ENCODE results near the gene SATB2. TPM values are rescaled to one million over a fixed set of nuclear protein-coding genes. Genes with fewer than 3 reads are reported as not detected.

Gene SATB2
- total RNA-seq, 1 donor from 2014 or later = 0.67 TPM

DNA sequence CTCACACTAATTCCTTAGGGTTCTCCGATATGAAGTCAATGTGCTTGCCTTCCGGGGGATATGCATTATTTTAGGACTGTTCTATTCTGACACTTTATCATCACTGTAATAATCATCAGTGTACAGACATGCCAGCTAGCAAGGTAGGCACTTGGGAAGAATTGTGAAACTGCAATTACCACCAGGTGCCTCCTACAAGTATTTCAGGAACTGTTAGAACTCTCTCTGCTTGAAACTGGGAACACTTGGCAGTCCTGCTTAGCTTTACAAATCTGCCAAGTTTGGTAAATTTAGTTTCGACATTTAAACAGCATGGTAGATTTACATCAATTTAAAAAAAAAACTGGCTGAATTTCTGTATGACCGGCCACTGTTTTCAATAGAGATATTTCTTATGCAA lies 128.7 kb downstream of the SATB2 start:
- no peaks in the 10 kb centered on the region for H3K36me3 Mint-ChIP-seq (ENCODE audit: low read depth)
- H3K4me3 Mint-ChIP-seq = no peak overlapping the region
- TF ChIP-seq, protein P1, sequence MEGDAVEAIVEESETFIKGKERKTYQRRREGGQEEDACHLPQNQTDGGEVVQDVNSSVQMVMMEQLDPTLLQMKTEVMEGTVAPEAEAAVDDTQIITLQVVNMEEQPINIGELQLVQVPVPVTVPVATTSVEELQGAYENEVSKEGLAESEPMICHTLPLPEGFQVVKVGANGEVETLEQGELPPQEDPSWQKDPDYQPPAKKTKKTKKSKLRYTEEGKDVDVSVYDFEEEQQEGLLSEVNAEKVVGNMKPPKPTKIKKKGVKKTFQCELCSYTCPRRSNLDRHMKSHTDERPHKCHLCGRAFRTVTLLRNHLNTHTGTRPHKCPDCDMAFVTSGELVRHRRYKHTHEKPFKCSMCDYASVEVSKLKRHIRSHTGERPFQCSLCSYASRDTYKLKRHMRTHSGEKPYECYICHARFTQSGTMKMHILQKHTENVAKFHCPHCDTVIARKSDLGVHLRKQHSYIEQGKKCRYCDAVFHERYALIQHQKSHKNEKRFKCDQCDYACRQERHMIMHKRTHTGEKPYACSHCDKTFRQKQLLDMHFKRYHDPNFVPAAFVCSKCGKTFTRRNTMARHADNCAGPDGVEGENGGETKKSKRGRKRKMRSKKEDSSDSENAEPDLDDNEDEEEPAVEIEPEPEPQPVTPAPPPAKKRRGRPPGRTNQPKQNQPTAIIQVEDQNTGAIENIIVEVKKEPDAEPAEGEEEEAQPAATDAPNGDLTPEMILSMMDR (IDR thresholded peaks at IDR 0.05) = no peak
- H3K27ac Mint-ChIP-seq = no peak overlapping the region
- POLR2A ChIA-PET = no interaction called here
- intact Hi-C loops (cut with micrococcal nuclease) = no loop called here
- CTCF ChIA-PET = no interaction called here
- DNase-seq (no peak), ATAC-seq (ENCODE audit: low read depth) (no peak)
- no peaks in the 10 kb centered on the region for H3K9me3 Mint-ChIP-seq
- no peaks in the 10 kb centered on the region for H3K4me1 Mint-ChIP-seq
- H3K27me3 Mint-ChIP-seq = no peaks in the 10 kb centered on the region

DNA sequence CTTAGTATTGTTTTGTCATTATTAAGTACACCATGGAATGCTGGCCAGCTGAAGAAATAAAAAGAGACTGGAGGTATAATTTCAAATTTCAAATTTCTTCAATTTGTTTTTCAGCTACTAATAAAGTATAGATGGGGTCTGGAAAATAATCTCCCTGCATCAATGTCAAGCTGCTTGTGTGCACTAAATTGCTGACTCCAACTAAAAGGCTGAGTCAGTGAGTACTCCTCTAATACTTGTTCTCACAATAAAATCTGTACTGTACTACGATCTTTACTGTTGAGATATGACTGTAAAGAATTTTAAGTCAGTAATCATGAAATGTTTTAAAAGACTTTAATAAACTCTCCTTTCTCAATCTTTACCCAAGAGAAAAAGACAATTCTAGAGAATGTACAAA lies 131.9 kb downstream of the SATB2 start:
- no peak for ATAC-seq (ENCODE audit: low read depth)
- H3K9me3 Mint-ChIP-seq = no peaks in the 10 kb centered on the region
- H3K27me3 Mint-ChIP-seq = no peaks in the 10 kb centered on the region
- H3K4me1 Mint-ChIP-seq = no peaks in the 10 kb centered on the region
- intact Hi-C loops (cut with micrococcal nuclease) = no loop called here
- CTCF ChIA-PET = no interaction called here
- TF ChIP-seq, protein P1 (IDR thresholded peaks at IDR 0.05) = no peak
- no peak for DNase-seq
- POLR2A ChIA-PET = no interaction called here
- no peak overlapping the region for H3K27ac Mint-ChIP-seq
- H3K4me3 Mint-ChIP-seq = no peak overlapping the region
- no peaks in the 10 kb centered on the region for H3K36me3 Mint-ChIP-seq (ENCODE audit: low read depth)

DNA sequence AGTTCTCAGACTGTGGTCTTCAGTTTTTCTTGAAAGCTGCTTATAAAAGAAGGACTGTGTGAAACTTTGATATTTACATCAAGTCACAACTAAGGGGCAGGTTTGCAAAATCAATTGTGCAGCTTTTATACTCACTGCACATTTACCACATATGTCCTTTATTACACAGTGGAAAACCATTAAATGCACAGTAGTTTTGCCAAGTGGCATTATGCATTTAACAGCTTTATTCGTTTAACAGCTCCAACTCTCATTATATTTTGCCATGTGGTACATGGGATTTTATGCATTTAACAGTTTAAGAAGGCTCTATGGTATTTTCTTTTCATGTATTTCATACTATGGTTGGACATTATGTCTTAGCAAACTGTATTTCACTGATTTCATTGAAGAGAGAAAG lies 135.6 kb downstream of the SATB2 start:
- DNase-seq (no peak), ATAC-seq (ENCODE audit: low read depth) (no peak)
- no peak overlapping the region for H3K4me3 Mint-ChIP-seq
- H3K27me3 Mint-ChIP-seq = no peaks in the 10 kb centered on the region
- POLR2A ChIA-PET = no interaction called here
- CTCF ChIA-PET = no interaction called here
- intact Hi-C loops (cut with micrococcal nuclease) = no loop called here
- H3K27ac Mint-ChIP-seq = no peak overlapping the region
- no peaks in the 10 kb centered on the region for H3K4me1 Mint-ChIP-seq
- H3K36me3 Mint-ChIP-seq (ENCODE audit: low read depth) = no peaks in the 10 kb centered on the region
- no peaks in the 10 kb centered on the region for H3K9me3 Mint-ChIP-seq
- TF ChIP-seq, protein P1 (IDR thresholded peaks at IDR 0.05) = no peak

DNA sequence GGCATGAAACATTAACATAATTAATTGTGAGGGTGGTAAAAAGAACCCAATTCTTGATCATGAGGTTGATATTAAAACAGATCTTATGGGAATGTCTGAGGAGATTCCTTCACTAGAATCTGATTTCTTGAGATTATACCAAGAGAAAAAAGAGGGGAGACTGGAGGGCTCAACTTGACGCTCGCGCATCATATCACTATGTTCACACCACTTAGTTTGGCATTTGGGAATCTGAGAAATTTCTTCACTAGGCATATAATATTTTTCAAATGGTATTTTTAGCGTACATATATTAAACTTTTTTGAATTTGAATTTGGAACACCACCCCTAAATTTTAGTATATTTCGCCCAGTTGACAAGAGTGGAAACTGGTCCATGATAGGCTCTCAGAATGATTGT lies 140.1 kb downstream of the SATB2 start:
- CTCF ChIA-PET = no interaction called here
- H3K27me3 Mint-ChIP-seq = no peaks in the 10 kb centered on the region
- POLR2A ChIA-PET = no interaction called here
- DNase-seq (no peak), ATAC-seq (ENCODE audit: low read depth) (no peak)
- H3K27ac Mint-ChIP-seq = no peak overlapping the region
- H3K4me1 Mint-ChIP-seq = no peaks in the 10 kb centered on the region
- TF ChIP-seq, protein P1 (IDR thresholded peaks at IDR 0.05) = no peak
- H3K36me3 Mint-ChIP-seq (ENCODE audit: low read depth) = no peaks in the 10 kb centered on the region
- intact Hi-C loops (cut with micrococcal nuclease) = no loop called here
- no peak overlapping the region for H3K4me3 Mint-ChIP-seq
- peaks cover 2% of the 10 kb centered on the region for H3K9me3 Mint-ChIP-seq

DNA sequence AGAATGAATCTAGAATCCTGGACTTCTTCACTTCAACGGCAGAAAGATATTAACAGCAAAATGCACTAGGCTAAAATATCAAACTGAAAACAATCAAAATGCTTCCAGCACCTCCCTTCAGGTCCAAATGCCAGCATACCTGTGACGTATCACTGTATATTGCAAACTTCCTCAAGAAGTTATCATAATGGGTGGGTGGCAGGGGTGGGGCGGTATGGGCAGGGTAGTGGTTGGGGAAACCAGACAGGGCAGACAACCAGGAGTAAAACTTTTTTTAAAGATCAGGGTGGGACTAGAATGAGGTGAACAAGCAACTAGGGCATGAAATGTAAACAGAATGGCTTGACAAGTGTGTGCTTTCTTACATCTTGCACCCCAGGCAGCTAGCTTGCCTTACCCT lies 140.9 kb downstream of the SATB2 start:
- TF ChIP-seq, protein P1 (IDR thresholded peaks at IDR 0.05) = no peak
- Mint-ChIP-seq H3K36me3 (ENCODE audit: low read depth) (no peaks in the 10 kb centered on the region), H3K9me3 (peaks cover 2% of the 10 kb centered on the region), H3K27ac (no peak overlapping the region), H3K4me1 (no peaks in the 10 kb centered on the region), H3K27me3 (no peaks in the 10 kb centered on the region), H3K4me3 (no peak overlapping the region)
- ATAC-seq (ENCODE audit: low read depth) (no peak), DNase-seq (no peak)
- CTCF ChIA-PET = no interaction called here
- intact Hi-C loops (cut with micrococcal nuclease) = no loop called here
- POLR2A ChIA-PET = no interaction called here
